K562 (cell line): ENCODE data around the gene BCL2L13. TPM values are rescaled to one million over a fixed set of nuclear protein-coding genes. Genes with fewer than 3 reads are reported as not detected.

Experiments
- ATAC-seq: fragments of 200-7000 bp; cut with Tn5 transposase; 3 replicates; pipeline ENCODE4 v1.9.1; 2020; ENCODE audit warnings: moderate library complexity
- BruUV-seq: library from RNA; stranded (reverse); fragments of 400-500 nt; replicated peaks from 2 replicates; lab custom pipeline; 2021; lab: Mats Ljungman, UMichigan
- CTCF ChIA-PET: fragments of 300-600 bp; formaldehyde crosslinking; extraction: SDS; loops from one replicate; lab custom pipeline; 2021; ENCODE audit warnings: low intra/inter-chr PET ratio; lab: Yijun Ruan, JAX
- POLR2A ChIA-PET: fragments of 300-600, 350-650 bp; sonication (Branson Sonifier 250); formaldehyde crosslinking; extraction: SDS; loops from one replicate; lab custom pipeline; 2021; ENCODE audit warnings: antibody characterized with exemption, inconsistent platforms; lab: Yijun Ruan, JAX
- DNase-seq, 4 experiments: peaks; one replicate each; pipeline versions ENCODE4 v3.0.0 to v3.0.0-alpha.2; 2011 to 2018; ENCODE audit warnings: low spot score in 3 of 4, mixed read lengths in 3 of 4; ENCODE audit errors: extremely low read depth in 1 of 4
- FAIRE-seq: peaks from 2 replicates; lab custom pipeline; 2011; peaks lifted over from hg19 to GRCh38; lab: Jason Lieb, UNC
- H2AFZ ChIP-seq: 2 replicates; pipeline ENCODE4 v1.6.0; 2011; ENCODE audit warnings: low read depth, low read length, control low read depth, inconsistent platforms
- H3K27ac ChIP-seq: fragments of 200-600 bp; 3 replicates; pipeline ENCODE4 v1.8.0; 2011; ENCODE audit warnings: low read depth, mild to moderate bottlenecking, control low read depth, inconsistent platforms, low read length, moderate library complexity, mixed read lengths; ENCODE audit errors: extremely low read depth
- H3K27me3 ChIP-seq, 2 experiments: fragments of 300-600 bp in 1 of 2; 2 replicates in 1 of 2; 3 replicates in 1 of 2; pipeline versions ENCODE4 v1.6.0 to v1.8.0; 2011; ENCODE audit warnings: inconsistent platforms in 2 of 2, low read length in 2 of 2, mild to moderate bottlenecking in 1 of 2, mixed read lengths in 1 of 2, moderate library complexity in 1 of 2; ENCODE audit not compliant: control insufficient read depth in 2 of 2, insufficient read depth in 2 of 2
- H3K36me3 ChIP-seq: fragments of 300-600 bp; 3 replicates; pipeline ENCODE4 v1.8.0; 2011; ENCODE audit warnings: mild to moderate bottlenecking, low read length, inconsistent platforms; ENCODE audit not compliant: control insufficient read depth, insufficient read depth
- H3K4me1 ChIP-seq, 2 experiments: fragments of 200-600 bp in 1 of 2; replicated peaks in 1 of 2; 2 replicates in 1 of 2; 3 replicates in 1 of 2; pipeline versions ENCODE4 v1.5.1 to v1.8.0; 2011; ENCODE audit warnings: inconsistent platforms in 2 of 2, low read length in 2 of 2, mild to moderate bottlenecking in 1 of 2, mixed read lengths in 1 of 2, moderate library complexity in 1 of 2; ENCODE audit not compliant: control insufficient read depth in 2 of 2, insufficient read depth in 2 of 2
- H3K4me2 ChIP-seq: 2 replicates; pipeline ENCODE4 v1.6.1; 2011; ENCODE audit warnings: low read length, control low read depth, inconsistent platforms, mixed read lengths; ENCODE audit not compliant: insufficient read depth
- H3K4me3 ChIP-seq: fragments of 200-600 bp; sonication (generic), shearing (Covaris generic); 2 replicates; pipeline ENCODE4 v1.5.1; 2016; ENCODE audit warnings: control low read depth, inconsistent platforms
- H3K79me2 ChIP-seq: fragments of 200-600 bp; 3 replicates; pipeline ENCODE4 v1.8.0; 2011; ENCODE audit warnings: low read length, inconsistent platforms; ENCODE audit not compliant: control insufficient read depth, insufficient read depth
- H3K9ac ChIP-seq, 2 experiments: 2 replicates each; pipeline versions ENCODE4 v1.6.0 to v1.6.1; 2011; ENCODE audit warnings: low read depth in 2 of 2, low read length in 2 of 2, control low read depth in 1 of 2, inconsistent platforms in 1 of 2, mild to moderate bottlenecking in 1 of 2, mixed read lengths in 1 of 2; ENCODE audit not compliant: insufficient read depth in 1 of 2
- H3K9me1 ChIP-seq: one replicate; pipeline ENCODE4 v1.6.0; 2011; ENCODE audit warnings: inconsistent platforms, mild to moderate bottlenecking, low read length, moderate library complexity; ENCODE audit not compliant: control insufficient read depth, insufficient read depth
- H3K9me3 ChIP-seq: replicated peaks from 2 replicates; pipeline ENCODE4 v1.5.1; 2011; ENCODE audit warnings: low read depth, low read length, inconsistent platforms; ENCODE audit not compliant: control insufficient read depth, insufficient read depth
- H4K20me1 ChIP-seq: replicated peaks from 2 replicates; pipeline ENCODE4 v1.6.1; 2011; ENCODE audit warnings: low read length, inconsistent platforms, mixed read lengths; ENCODE audit not compliant: control insufficient read depth, insufficient read depth
- CEBPG ChIP-seq, 3 experiments: fragments of 200-800 bp in 1 of 3; sonication (Bioruptor generic) in 1 of 3; sonication (generic) in 1 of 3; formaldehyde crosslinking in 1 of 3; IDR thresholded peaks in 2 of 3; conservative IDR thresholded peaks in 1 of 3; 2 replicates each; pipeline versions ENCODE4 v1.6.1 to v1.8.0; 2016 to 2022; ENCODE audit warnings: missing compliant biosample characterization in 2 of 3, missing genetic modification characterization in 2 of 3, mild to moderate bottlenecking in 1 of 3, missing genetic modification reagents in 1 of 3
- GABPA ChIP-seq: fragments of 200-800 bp; sonication (Bioruptor generic); conservative IDR thresholded peaks from 2 replicates; pipeline ENCODE4 v1.6.1; 2016; ENCODE audit warnings: low read depth, missing genetic modification characterization, missing compliant biosample characterization
- GATAD2A ChIP-seq: fragments of 450-650 bp; IDR thresholded peaks from 2 replicates; pipeline ENCODE4 v1.6.1; 2017
- HMGN3 ChIP-seq: IDR thresholded peaks from 2 replicates; pipeline ENCODE4 v1.6.1; 2011; ENCODE audit warnings: borderline replicate concordance, low read depth, mild to moderate bottlenecking, mixed read lengths, low read length; ENCODE audit not compliant: insufficient read length; ENCODE audit errors: extremely low read depth
- MXI1 ChIP-seq: IDR thresholded peaks from 2 replicates; pipeline ENCODE4 v1.6.1; 2011; ENCODE audit warnings: low read depth, mild to moderate bottlenecking, improper control_type of control experiment, low read length
- PHF8 ChIP-seq: fragments of 200-600 bp; sonication (generic); IDR thresholded peaks from 2 replicates; pipeline ENCODE4 v1.6.1; 2012; ENCODE audit warnings: mixed run types, mild to moderate bottlenecking, inconsistent platforms, low read length, moderate library complexity, borderline replicate concordance
- POLR2H ChIP-seq: IDR thresholded peaks from 2 replicates; pipeline ENCODE4 v1.6.1; 2016; ENCODE audit warnings: missing genetic modification characterization, low read depth, mild to moderate bottlenecking, control low read depth, missing compliant biosample characterization, moderate library complexity
- SUPT5H ChIP-seq: fragments of 450-650 bp; IDR thresholded peaks from 2 replicates; pipeline ENCODE4 v1.6.1; 2016
- ZKSCAN8 ChIP-seq: fragments of 200-800 bp; sonication (Bioruptor generic); IDR thresholded peaks from 2 replicates; pipeline ENCODE4 v1.6.1; 2016; ENCODE audit warnings: missing genetic modification characterization, missing compliant biosample characterization
- ZNF282 ChIP-seq: sonication (generic); formaldehyde crosslinking; IDR thresholded peaks from 2 replicates; pipeline ENCODE4 v1.8.1; 2023; ENCODE audit warnings: missing genetic modification reagents
- WGBS: fragments of 100-300 bp; shearing (Covaris generic); methylation state at CpG from one replicate; pipeline ENCODE4 v1.1.6; 2016; ENCODE audit warnings: low coverage, mixed read lengths; ENCODE audit not compliant: insufficient coverage; ENCODE audit errors: missing lambda C conversion rate; 5-methylcytosine and 5-hydroxymethylcytosine counted together
- in situ Hi-C: fragments of 300-500 bp; cut with MboI; formaldehyde crosslinking; loops from 4 replicates; pipeline ENCODE4 v1.15.0; 2018; ENCODE audit warnings: inconsistent platforms, mixed read lengths
- intact Hi-C: fragments of 100-400 bp; cut with micrococcal nuclease; formaldehyde crosslinking; loops from 2 replicates; pipeline ENCODE4 v1.14.2; 2022
- polyA plus RNA-seq, 8 experiments: library from polyadenylated mRNA; depleted of rRNA in 4 of 8; stranded (reverse) in 5 of 8; unstranded in 3 of 8; fragments of >200 nt; fragmentation: Nextera tagmentation in 2 of 8; fragmentation: Illumina TruSeq in 1 of 8; extraction: Ambion mirVana in 2 of 8; extraction: Trizol in 1 of 8; gene quantifications; 2 replicates each; pipeline versions ENCODE4 v1.2.1 to v1.2.3, GENCODE V29; 2011 to 2014; ENCODE audit warnings: inconsistent platforms in 1 of 8, missing spikeins in 1 of 8
- total RNA-seq, 7 experiments: library from RNA; depleted of rRNA in 6 of 7; stranded (reverse); fragments of >200 nt in 6 of 7; fragmentation: Illumina TruSeq in 2 of 7; extraction: Trizol in 2 of 7; gene quantifications; 2 replicates each; pipeline versions ENCODE4 v1.2.1 to v1.2.3, GENCODE V29; 2011 to 2021; ENCODE audit warnings: low replicate concordance in 1 of 7
- TF ChIP-seq, protein P1 (sequence below), 2 experiments: IDR thresholded peaks; 2 replicates each; pipeline ENCODE4 v1.6.1; 2011; ENCODE audit warnings: borderline replicate concordance in 1 of 2, control low read depth in 1 of 2, low read depth in 1 of 2, low read length in 1 of 2, mild to moderate bottlenecking in 1 of 2, mixed read lengths in 1 of 2, moderate library complexity in 1 of 2; ENCODE audit not compliant: insufficient read depth in 1 of 2, insufficient read length in 1 of 2, poor library complexity in 1 of 2, severe bottlenecking in 1 of 2; ENCODE audit errors: extremely low read depth in 1 of 2
- TF ChIP-seq, protein P2 (sequence below), 3 experiments: fragments of 200-800 bp in 1 of 3; fragments of 250-450 bp in 1 of 3; fragments of 450-650 bp in 1 of 3; sonication (Bioruptor Pico) in 1 of 3; sonication (Bioruptor generic) in 1 of 3; formaldehyde crosslinking in 1 of 3; IDR thresholded peaks; 2 replicates each; pipeline versions ENCODE4 v1.6.1 to v1.8.0; 2016 to 2022; ENCODE audit warnings: mild to moderate bottlenecking in 2 of 3, missing genetic modification characterization in 2 of 3, missing compliant biosample characterization in 1 of 3, moderate library complexity in 1 of 3
- TF ChIP-seq, protein P3 (sequence below), 2 experiments: fragments of 450-650 bp in 1 of 2; sonication (generic) in 1 of 2; formaldehyde crosslinking in 1 of 2; IDR thresholded peaks in 1 of 2; conservative IDR thresholded peaks in 1 of 2; 2 replicates each; pipeline versions ENCODE4 v1.6.1 to v1.8.1; 2016 to 2023; ENCODE audit warnings: mild to moderate bottlenecking in 2 of 2, moderate library complexity in 2 of 2, inconsistent platforms in 1 of 2, missing genetic modification reagents in 1 of 2

The BCL2L13 gene
- total and polyA plus RNA-seq, 9 of the 15 experiments (the other 6 are each of a cell fraction or from before 2014, with no cell fraction given) = 41.5 to 63.4 (median 56.5) TPM

DNA sequence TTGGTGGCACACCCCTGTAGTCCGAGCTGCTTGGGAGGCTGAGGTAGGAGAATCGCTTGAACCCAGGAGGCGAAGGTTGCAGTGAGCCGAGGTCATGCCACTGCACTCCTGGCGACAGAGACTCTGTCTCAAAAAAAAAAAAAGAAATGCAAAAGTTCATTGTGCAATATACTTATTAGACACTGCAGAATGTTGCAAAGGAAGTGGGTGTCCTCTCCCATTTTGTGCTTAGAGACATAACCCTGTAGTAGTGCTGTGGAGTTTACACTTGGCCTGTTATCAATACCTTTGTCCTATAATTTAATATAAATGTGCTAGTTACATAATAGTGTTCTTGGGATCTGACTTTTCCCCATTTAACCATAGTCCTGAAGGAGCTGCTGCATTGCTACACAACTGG is 9.4 kb downstream of the BCL2L13 start (continued):
- TF ChIP-seq SUPT5H (peak; percentile 26; the same call in 1 of the 2 replicates), PHF8 (no peak), GABPA (tag) (no peak)

DNA sequence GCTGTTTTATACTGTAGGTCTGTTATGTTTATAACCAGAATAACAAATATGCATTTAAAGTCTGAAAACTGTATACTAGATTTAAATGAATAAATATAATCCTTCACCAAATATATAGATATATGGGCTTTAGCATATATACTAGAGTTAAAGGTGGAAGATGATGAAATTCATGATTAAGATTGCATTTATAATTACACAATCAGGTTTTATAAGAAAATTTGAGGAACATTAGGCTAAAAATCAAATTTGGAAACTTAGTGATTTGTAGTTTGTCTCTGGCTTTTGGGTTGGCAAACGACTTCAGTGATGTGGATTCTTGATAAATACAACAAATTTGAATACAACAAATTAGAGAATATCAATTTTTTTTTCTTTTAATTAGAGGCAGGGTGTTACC is 10.0 kb downstream of the BCL2L13 start:
- ATAC-seq (no peak), FAIRE-seq (no peak), DNase-seq (no peak)
- Histone ChIP-seq H3K4me3 (no peak overlapping the region), H4K20me1 (no peaks in the 10 kb centered on the region), H3K79me2 (peaks cover 31% of the 10 kb centered on the region), H3K36me3 (peaks cover 30% of the 10 kb centered on the region; the same call in 2 of the 3 replicates), H3K9me3 (0 out of 2 replicates have a peak, but pooled peaks cover 2% of the 10 kb centered on the region), H3K9me1 (no peaks in the 10 kb centered on the region), H2AFZ (no peak overlapping the region), H3K4me1 (no peaks in the 10 kb centered on the region), H3K27ac (no peak overlapping the region), H3K4me2 (no peak overlapping the region), H3K9ac (no peak overlapping the region), H3K27me3 (no peaks in the 10 kb centered on the region)
- POLR2A ChIA-PET = interaction anchor here (0.9 to 5.2 kb wide), 2 partner anchors 9 to 10 kb away, joined by 3 to 29 read pairs; partner anchors contain the start of gene BCL2L13
- 38% methylated on average over 1 of the region's 1 CpG for WGBS
- intact Hi-C loops = no loop called here
- in situ Hi-C loops = no loop called here
- CTCF ChIA-PET = no interaction called here
- no TSS peak for BruUV-seq
- TF ChIP-seq, protein P1, sequence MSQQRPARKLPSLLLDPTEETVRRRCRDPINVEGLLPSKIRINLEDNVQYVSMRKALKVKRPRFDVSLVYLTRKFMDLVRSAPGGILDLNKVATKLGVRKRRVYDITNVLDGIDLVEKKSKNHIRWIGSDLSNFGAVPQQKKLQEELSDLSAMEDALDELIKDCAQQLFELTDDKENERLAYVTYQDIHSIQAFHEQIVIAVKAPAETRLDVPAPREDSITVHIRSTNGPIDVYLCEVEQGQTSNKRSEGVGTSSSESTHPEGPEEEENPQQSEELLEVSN (IDR thresholded peaks at IDR 0.05; ENCODE audit: borderline replicate concordance in 1 of 2, extremely low read depth in 1 of 2, insufficient read depth in 1 of 2, insufficient read length in 1 of 2, low read depth in 1 of 2, low read length in 1 of 2, poor library complexity in 1 of 2, severe bottlenecking in 1 of 2) = no peak
- TF ChIP-seq, protein P2, sequence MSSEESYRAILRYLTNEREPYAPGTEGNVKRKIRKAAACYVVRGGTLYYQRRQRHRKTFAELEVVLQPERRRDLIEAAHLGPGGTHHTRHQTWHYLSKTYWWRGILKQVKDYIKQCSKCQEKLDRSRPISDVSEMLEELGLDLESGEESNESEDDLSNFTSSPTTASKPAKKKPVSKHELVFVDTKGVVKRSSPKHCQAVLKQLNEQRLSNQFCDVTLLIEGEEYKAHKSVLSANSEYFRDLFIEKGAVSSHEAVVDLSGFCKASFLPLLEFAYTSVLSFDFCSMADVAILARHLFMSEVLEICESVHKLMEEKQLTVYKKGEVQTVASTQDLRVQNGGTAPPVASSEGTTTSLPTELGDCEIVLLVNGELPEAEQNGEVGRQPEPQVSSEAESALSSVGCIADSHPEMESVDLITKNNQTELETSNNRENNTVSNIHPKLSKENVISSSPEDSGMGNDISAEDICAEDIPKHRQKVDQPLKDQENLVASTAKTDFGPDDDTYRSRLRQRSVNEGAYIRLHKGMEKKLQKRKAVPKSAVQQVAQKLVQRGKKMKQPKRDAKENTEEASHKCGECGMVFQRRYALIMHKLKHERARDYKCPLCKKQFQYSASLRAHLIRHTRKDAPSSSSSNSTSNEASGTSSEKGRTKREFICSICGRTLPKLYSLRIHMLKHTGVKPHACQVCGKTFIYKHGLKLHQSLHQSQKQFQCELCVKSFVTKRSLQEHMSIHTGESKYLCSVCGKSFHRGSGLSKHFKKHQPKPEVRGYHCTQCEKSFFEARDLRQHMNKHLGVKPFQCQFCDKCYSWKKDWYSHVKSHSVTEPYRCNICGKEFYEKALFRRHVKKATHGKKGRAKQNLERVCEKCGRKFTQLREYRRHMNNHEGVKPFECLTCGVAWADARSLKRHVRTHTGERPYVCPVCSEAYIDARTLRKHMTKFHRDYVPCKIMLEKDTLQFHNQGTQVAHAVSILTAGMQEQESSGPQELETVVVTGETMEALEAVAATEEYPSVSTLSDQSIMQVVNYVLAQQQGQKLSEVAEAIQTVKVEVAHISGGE (CRISPR knock-in tag; IDR thresholded peaks at IDR 0.05) = no peak
- TF ChIP-seq CEBPG (CRISPR knock-in tag; IDR thresholded peaks at IDR 0.05) (no peak), CEBPG (tag; conservative IDR thresholded peaks at IDR 0.05 in 1 of 2, IDR thresholded peaks at IDR 0.05 in 1 of 2) (peak; percentile 58 to 78), ZKSCAN8 (CRISPR knock-in tag) (no peak), HMGN3 (no peak), ZNF282 (CRISPR knock-in tag) (no peak), MXI1 (no peak), POLR2H (tag) (peak; percentile 3; the same call in 1 of the 2 replicates), GATAD2A (no peak)
- TF ChIP-seq, protein P3, sequence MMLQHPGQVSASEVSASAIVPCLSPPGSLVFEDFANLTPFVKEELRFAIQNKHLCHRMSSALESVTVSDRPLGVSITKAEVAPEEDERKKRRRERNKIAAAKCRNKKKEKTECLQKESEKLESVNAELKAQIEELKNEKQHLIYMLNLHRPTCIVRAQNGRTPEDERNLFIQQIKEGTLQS (IDR thresholded peaks at IDR 0.05) = peak; percentile 47; the same call in 1 of the 2 replicates
- TF ChIP-seq, protein P3 (CRISPR knock-in tag; conservative IDR thresholded peaks at IDR 0.05) = no peak
